SU-DHL-6 (cell line): Measurements from ENCODE around the gene CEP104.

Source experiments
- H2AFZ ChIP-seq: fragments of 200-600 bp; sonication (generic); 2 replicates; pipeline ENCODE4 v1.6.1; 2014; ENCODE audit warnings: low read depth, mild to moderate bottlenecking, moderate library complexity, mixed read lengths, antibody characterized with exemption, low read length; ENCODE audit not compliant: severe bottlenecking
- H3F3A ChIP-seq: fragments of 200-600 bp; shearing (Covaris generic); 2 replicates; pipeline ENCODE4 v1.6.0; 2016; ENCODE audit warnings: antibody characterized with exemption, mild to moderate bottlenecking; ENCODE audit not compliant: insufficient read depth
- H3K27ac ChIP-seq: fragments of 200-600 bp; sonication (generic); 2 replicates; pipeline ENCODE4 v1.5.1; 2016; ENCODE audit warnings: low read depth, mild to moderate bottlenecking, low read length, moderate library complexity, mixed read lengths
- H3K27me3 ChIP-seq: fragments of 200-600 bp; sonication (generic), shearing (Covaris generic); 2 replicates; pipeline ENCODE4 v1.6.0; 2014; ENCODE audit warnings: mild to moderate bottlenecking, low read length
- H3K36me3 ChIP-seq: fragments of 200-600 bp; sonication (generic); 2 replicates; pipeline ENCODE4 v1.6.1; 2014; ENCODE audit warnings: mild to moderate bottlenecking, low read length, mixed read lengths
- H3K4me2 ChIP-seq: fragments of 300-600, 200-600 bp; shearing (Covaris generic), sonication (generic); 2 replicates; pipeline ENCODE4 v1.6.0; 2014; ENCODE audit warnings: low read length, low read depth, mild to moderate bottlenecking; ENCODE audit not compliant: poor library complexity, severe bottlenecking
- H3K4me3 ChIP-seq: fragments of 200-600 bp; sonication (generic); 2 replicates; pipeline ENCODE4 v1.5.1; 2014; ENCODE audit warnings: antibody characterized with exemption, low read length, mild to moderate bottlenecking, mixed read lengths; ENCODE audit not compliant: insufficient read depth, poor library complexity, severe bottlenecking
- H3K79me2 ChIP-seq: fragments of 200-600 bp; sonication (generic); 2 replicates; pipeline ENCODE4 v1.6.1; 2014; ENCODE audit warnings: mild to moderate bottlenecking, low read length, moderate library complexity; ENCODE audit not compliant: insufficient read depth
- H3K9ac ChIP-seq: fragments of 200-600 bp; sonication (generic); 2 replicates; pipeline ENCODE4 v1.7.0; 2014; ENCODE audit warnings: mild to moderate bottlenecking, low read length
- H3K9me2 ChIP-seq: fragments of 200-600 bp; sonication (generic); replicated peaks from 2 replicates; pipeline ENCODE4 v1.6.1; 2014; ENCODE audit warnings: low read length; ENCODE audit not compliant: insufficient read depth
- H3K9me3 ChIP-seq: fragments of 200-600 bp; sonication (generic); 2 replicates; pipeline ENCODE4 v1.6.1; 2014; ENCODE audit warnings: low read length, mixed read lengths; ENCODE audit not compliant: insufficient read depth
- H4K20me1 ChIP-seq: fragments of 200-600 bp; sonication (generic); 2 replicates; pipeline ENCODE4 v1.6.1; 2014; ENCODE audit warnings: low read depth, mild to moderate bottlenecking, antibody characterized with exemption, low read length, moderate library complexity, mixed read lengths
- CTCF ChIP-seq: fragments of 200-600 bp; sonication (generic); IDR thresholded peaks from one replicate; pipeline ENCODE4 v1.5.1; 2017; ENCODE audit warnings: antibody characterized with exemption, mild to moderate bottlenecking, low read length, moderate library complexity; ENCODE audit not compliant: insufficient read depth, poor library complexity, severe bottlenecking
- EZH2phosphoT487 ChIP-seq: fragments of 200-600 bp; sonication (generic), shearing (Covaris generic); conservative IDR thresholded peaks from 2 replicates; pipeline ENCODE4 v1.6.1; 2018; ENCODE audit warnings: mild to moderate bottlenecking, antibody characterized with exemption, low read length, moderate library complexity, mixed read lengths

The CEP104 gene

DNA sequence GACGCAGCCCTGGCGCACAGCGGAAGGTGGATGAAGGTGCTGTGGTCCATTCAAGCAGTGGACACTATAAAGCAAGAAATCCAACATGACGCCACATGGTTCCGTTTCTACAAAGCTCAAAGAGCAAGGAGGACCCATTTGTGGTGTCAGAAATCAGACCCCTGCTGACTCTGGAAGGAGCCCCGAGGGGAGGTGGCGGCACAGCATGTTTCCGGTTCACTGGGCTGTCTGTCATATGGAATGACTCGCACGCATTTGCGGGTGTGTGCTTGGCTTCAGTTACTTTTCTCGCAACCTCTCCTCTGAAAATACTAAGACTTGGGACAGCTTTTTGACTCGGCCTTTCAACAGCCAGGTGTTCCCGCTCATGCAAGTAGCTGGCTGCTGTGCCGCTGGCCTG lies 31.7 kb downstream of the CEP104 start:
- Histone ChIP-seq H4K20me1 (no peaks in the 10 kb centered on the region), H3K27ac (no peak overlapping the region), H3K79me2 (no peaks in the 10 kb centered on the region), H3K4me2 (no peak overlapping the region), H3F3A (no peaks in the 10 kb centered on the region), H3K9me2 (no peaks in the 10 kb centered on the region), H3K9ac (no peak overlapping the region), H3K27me3 (no peaks in the 10 kb centered on the region), H3K36me3 (no peaks in the 10 kb centered on the region), H3K9me3 (no peaks in the 10 kb centered on the region), H2AFZ (no peak overlapping the region), H3K4me3 (no peak overlapping the region)
- TF ChIP-seq CTCF: no peak
- TF ChIP-seq EZH2phosphoT487: no peak

DNA sequence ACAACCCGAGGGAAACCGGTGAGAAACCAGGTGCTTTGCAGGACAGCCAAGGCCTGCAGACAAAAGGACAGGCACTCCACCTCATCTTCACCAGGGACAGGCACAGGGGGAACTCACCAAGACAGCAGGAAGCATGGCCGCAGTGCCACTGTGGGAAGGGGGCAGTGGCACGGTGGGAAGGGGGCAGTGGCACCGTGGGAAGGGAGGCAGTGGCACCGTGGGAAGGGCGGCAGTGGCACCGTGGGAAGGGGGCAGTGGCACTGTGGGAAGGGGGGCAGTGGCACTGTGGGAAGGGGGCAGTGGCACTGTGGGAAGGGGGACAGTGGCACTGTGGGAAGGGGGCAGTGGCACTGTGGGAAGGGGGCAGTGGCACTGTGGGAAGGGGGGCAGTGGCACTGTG lies 32.4 kb downstream of the CEP104 start:
- Histone ChIP-seq H3K27me3 (no peaks in the 10 kb centered on the region), H3K27ac (no peak overlapping the region), H3K9me3 (no peaks in the 10 kb centered on the region), H3K79me2 (no peaks in the 10 kb centered on the region), H3K9me2 (no peaks in the 10 kb centered on the region), H3K9ac (no peak overlapping the region), H3K4me2 (no peak overlapping the region), H3F3A (no peaks in the 10 kb centered on the region), H2AFZ (no peak overlapping the region), H3K4me3 (no peak overlapping the region), H4K20me1 (no peaks in the 10 kb centered on the region), H3K36me3 (no peaks in the 10 kb centered on the region)
- TF ChIP-seq CTCF (no peak), EZH2phosphoT487 (no peak)

DNA sequence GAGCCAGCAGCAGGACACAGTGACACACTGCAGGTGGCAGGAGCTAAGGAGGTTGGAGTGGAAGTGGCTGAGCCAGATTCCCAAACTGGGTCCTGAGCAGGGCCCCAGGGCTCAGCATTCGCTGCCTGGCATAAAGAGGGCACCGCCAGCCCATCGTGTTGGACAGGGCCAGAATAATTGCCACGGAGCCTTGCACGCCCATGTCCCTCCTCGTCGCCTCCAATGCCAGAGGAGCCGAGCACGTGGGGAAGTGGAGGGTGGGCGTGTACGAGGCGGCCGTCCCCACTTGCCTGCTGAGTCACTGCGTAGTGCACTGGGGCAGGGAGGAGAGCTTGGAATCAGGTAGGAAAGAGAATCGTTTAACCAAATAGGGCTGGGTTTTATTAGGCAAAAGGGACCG lies 34.6 kb downstream of the CEP104 start:
- Histone ChIP-seq H4K20me1 (no peaks in the 10 kb centered on the region), H3K4me3 (no peak overlapping the region), H3K36me3 (no peaks in the 10 kb centered on the region), H3K79me2 (no peaks in the 10 kb centered on the region), H3K27me3 (no peaks in the 10 kb centered on the region), H3K9ac (no peak overlapping the region), H3K4me2 (no peak overlapping the region), H2AFZ (no peak overlapping the region), H3K27ac (no peak overlapping the region), H3K9me2 (no peaks in the 10 kb centered on the region), H3F3A (no peaks in the 10 kb centered on the region), H3K9me3 (no peaks in the 10 kb centered on the region)
- TF ChIP-seq EZH2phosphoT487 (no peak), CTCF (no peak)

- Histone ChIP-seq H3K27ac (no peak overlapping the region), H3F3A (no peaks in the 10 kb centered on the region), H4K20me1 (no peaks in the 10 kb centered on the region), H3K79me2 (no peaks in the 10 kb centered on the region), H3K27me3 (no peaks in the 10 kb centered on the region), H3K9me2 (no peaks in the 10 kb centered on the region), H3K4me2 (no peak overlapping the region), H2AFZ (no peak overlapping the region), H3K9ac (no peak overlapping the region), H3K4me3 (no peak overlapping the region), H3K36me3 (no peaks in the 10 kb centered on the region), H3K9me3 (no peaks in the 10 kb centered on the region)
- TF ChIP-seq EZH2phosphoT487 (no peak), CTCF (no peak)
Observed at GRCh38 chr1:3821908-3822307, 35.1 kb downstream of the CEP104 start.
